DND-41 (cell line): ENCODE data around the gene HS2ST1.

ENCODE experiments used
- EZH2 ChIP-seq: IDR thresholded peaks from 3 replicates; pipeline ENCODE4 v1.6.1; 2012; ENCODE audit warnings: borderline replicate concordance, low read depth, mild to moderate bottlenecking, moderate library complexity, low read length, inconsistent platforms; ENCODE audit not compliant: severe bottlenecking
- TF ChIP-seq, protein P1 (sequence below): IDR thresholded peaks from 2 replicates; pipeline ENCODE4 v1.5.1; 2012; ENCODE audit warnings: borderline replicate concordance, low read length, moderate library complexity, mild to moderate bottlenecking; ENCODE audit not compliant: poor library complexity, severe bottlenecking; ENCODE audit errors: extremely low read depth

DNA sequence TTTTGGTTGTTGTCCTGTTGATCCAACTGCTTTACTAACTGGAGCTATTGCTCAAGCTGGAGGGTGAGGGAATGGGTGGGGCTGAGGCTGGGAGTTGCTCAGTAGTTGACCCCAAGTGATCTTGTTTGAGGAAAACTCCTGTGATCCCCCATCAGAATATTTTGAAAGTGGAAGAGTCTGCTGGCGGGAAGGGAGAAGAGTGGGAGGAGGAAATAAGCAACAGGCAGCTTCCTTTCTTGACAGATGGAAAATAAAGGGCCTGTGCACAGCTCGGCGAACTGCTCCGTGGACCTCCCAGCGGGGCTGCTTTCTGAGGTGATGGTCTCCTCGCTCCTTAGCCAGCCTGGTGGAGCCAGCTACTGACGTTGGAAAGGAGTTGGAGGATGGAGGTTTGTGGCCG, 215.2 kb downstream of the HS2ST1 start:
- TF ChIP-seq, protein P1, sequence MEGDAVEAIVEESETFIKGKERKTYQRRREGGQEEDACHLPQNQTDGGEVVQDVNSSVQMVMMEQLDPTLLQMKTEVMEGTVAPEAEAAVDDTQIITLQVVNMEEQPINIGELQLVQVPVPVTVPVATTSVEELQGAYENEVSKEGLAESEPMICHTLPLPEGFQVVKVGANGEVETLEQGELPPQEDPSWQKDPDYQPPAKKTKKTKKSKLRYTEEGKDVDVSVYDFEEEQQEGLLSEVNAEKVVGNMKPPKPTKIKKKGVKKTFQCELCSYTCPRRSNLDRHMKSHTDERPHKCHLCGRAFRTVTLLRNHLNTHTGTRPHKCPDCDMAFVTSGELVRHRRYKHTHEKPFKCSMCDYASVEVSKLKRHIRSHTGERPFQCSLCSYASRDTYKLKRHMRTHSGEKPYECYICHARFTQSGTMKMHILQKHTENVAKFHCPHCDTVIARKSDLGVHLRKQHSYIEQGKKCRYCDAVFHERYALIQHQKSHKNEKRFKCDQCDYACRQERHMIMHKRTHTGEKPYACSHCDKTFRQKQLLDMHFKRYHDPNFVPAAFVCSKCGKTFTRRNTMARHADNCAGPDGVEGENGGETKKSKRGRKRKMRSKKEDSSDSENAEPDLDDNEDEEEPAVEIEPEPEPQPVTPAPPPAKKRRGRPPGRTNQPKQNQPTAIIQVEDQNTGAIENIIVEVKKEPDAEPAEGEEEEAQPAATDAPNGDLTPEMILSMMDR, result no peak
- no peak for TF ChIP-seq EZH2
